ENCODE results near the gene RIN3. TPM values are rescaled to one million over a fixed set of nuclear protein-coding genes. Genes with fewer than 3 reads are reported as not detected.
A peak's percentile ranks its signal among the peaks of the same experiment; 100 is the strongest.
"Not testable (repeated sequence)": the region's sequence is repeated elsewhere in the genome, so short reads cannot be mapped to it uniquely, and the experiment has no call there.

RIN3 gene
- total and polyA plus RNA-seq, 7 donors: 6.0 to 31.8 (median 15.3) TPM

DNA sequence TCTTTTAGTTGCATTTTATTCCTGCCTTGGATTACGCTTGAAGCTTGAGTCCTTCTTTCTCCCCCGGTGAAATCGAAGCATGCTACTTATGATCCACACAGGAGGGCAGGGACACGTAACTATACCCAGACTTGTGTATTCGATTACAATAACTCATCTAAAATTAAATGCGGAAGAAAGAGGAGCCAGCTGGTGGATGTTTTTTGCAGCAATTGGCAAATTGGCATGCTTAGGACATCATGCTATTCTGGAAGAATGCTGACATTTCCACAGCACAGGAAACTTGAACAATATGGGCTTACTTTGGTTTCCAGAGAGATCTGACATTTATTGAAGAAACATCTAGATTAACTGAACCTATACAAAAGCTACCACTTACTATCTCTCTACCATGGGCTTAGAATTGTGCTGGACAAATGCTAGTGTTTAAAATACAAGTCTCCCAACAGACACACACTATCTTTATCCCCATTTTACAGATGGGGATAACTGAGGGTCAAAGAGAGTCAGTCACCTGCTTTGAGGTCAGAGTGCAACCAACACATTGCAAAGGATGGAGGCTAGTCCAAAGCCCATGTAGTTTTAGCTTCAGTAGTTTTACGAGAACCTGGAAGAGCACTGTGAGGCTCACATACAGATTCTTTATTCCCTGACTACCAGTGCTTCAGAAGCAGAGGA is 198.5 kb downstream of the RIN3 start:
- intact Hi-C loops (cut with DNase I): loop anchor here (5.0 kb wide), 1 partner anchor 35 kb away; the partner anchor contains the start of gene LGMN
- no peak overlapping the region for H3K4me3 ChIP-seq
- peaks cover 18 to 73% (median 34%) of the 10 kb centered on the region in 4 donors for H3K36me3 ChIP-seq
- H3K4me1 ChIP-seq: peaks cover 0 to 7% (median under 1%) of the 10 kb centered on the region in 4 donors
- WGBS, 2 donors: 96 to 98% methylated on average over 7 of the region's 7 CpGs
- DNase-seq: no peak
- TF ChIP-seq, protein P1, sequence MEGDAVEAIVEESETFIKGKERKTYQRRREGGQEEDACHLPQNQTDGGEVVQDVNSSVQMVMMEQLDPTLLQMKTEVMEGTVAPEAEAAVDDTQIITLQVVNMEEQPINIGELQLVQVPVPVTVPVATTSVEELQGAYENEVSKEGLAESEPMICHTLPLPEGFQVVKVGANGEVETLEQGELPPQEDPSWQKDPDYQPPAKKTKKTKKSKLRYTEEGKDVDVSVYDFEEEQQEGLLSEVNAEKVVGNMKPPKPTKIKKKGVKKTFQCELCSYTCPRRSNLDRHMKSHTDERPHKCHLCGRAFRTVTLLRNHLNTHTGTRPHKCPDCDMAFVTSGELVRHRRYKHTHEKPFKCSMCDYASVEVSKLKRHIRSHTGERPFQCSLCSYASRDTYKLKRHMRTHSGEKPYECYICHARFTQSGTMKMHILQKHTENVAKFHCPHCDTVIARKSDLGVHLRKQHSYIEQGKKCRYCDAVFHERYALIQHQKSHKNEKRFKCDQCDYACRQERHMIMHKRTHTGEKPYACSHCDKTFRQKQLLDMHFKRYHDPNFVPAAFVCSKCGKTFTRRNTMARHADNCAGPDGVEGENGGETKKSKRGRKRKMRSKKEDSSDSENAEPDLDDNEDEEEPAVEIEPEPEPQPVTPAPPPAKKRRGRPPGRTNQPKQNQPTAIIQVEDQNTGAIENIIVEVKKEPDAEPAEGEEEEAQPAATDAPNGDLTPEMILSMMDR (IDR thresholded peaks at IDR 0.05): no peak
- TF ChIP-seq EP300 (IDR thresholded peaks at IDR 0.05) (no peak), POLR2AphosphoS5 (IDR thresholded peaks at IDR 0.05) (no peak), POLR2A (IDR thresholded peaks at IDR 0.05) (no peak)
- H3K9me3 ChIP-seq: no peaks in the 10 kb centered on the region
- H3K27me3 ChIP-seq: no peaks in the 10 kb centered on the region
- H3K27ac ChIP-seq: no peak overlapping the region

GRCh38 chr14:92712654-92713051 is 199.1 kb downstream of the RIN3 start:
- DNase-seq: no peak
- no peak overlapping the region for H3K27ac ChIP-seq
- peaks cover 0 to 12% (median 6%) of the 10 kb centered on the region in 4 donors for H3K4me1 ChIP-seq
- no peak for TF ChIP-seq POLR2AphosphoS5 (IDR thresholded peaks at IDR 0.05)
- no peak for TF ChIP-seq EP300 (IDR thresholded peaks at IDR 0.05)
- no peak for TF ChIP-seq POLR2A (IDR thresholded peaks at IDR 0.05)
- TF ChIP-seq, protein P1 (IDR thresholded peaks at IDR 0.05): no peak
- WGBS, 2 donors: 94 to 96% methylated on average over 8 of the region's 8 CpGs
- no peak overlapping the region for H3K4me3 ChIP-seq
- H3K36me3 ChIP-seq: peaks cover 18 to 68% (median 34%) of the 10 kb centered on the region in 4 donors
- no peaks in the 10 kb centered on the region for H3K9me3 ChIP-seq
- intact Hi-C loops (cut with DNase I): loop anchor here (5.0 kb wide), 1 partner anchor 35 kb away; the partner anchor contains the start of gene LGMN
- H3K27me3 ChIP-seq: no peaks in the 10 kb centered on the region

GRCh38 chr14:92714739-92715307 is 201.2 kb downstream of the RIN3 start:
- not testable (repeated sequence) for H3K9me3 ChIP-seq, H3K4me3 ChIP-seq, H3K27me3 ChIP-seq
- intact Hi-C loops (cut with DNase I): loop anchor here (1.0 to 5.0 kb wide), 2 partner anchors 32 to 68 kb away; partner anchors contain the start of gene LGMN
- H3K27ac ChIP-seq: peak overlapping the region in 1 of 4 donors; percentile 6
- TF ChIP-seq POLR2AphosphoS5 (IDR thresholded peaks at IDR 0.05): peak in 1 of 4 donors; percentile 16
- TF ChIP-seq, protein P1 (IDR thresholded peaks at IDR 0.05): peak; percentile 67 to 85 (median 68)
- H3K4me1 ChIP-seq: peaks cover 0 to 31% (median 25%) of the 10 kb centered on the region in 4 donors
- DNase-seq: peak; percentile 89
- WGBS, 2 donors: 69 to 78% methylated on average over 7 of the region's 7 CpGs
- peaks cover 18 to 54% (median 25%) of the 10 kb centered on the region in 4 donors for H3K36me3 ChIP-seq

DNA sequence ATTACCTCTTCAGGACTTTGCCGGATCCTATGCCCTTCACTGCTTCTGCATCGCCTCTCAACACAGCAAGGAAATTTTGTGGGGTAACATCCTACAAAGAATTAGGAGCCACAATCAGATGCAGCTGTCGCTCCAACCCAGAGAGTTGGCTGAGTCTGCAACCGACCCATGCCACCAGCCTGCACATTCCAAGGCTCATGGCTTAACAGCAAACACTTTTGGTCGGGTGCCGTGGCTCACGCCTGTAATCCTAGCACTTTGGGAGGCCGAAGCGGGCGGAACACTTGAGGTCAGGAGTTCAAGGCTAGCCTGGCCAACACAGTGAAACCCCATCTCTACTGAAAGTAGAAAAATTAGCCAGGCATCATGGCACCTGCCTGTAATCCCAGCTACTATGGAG is 202.6 kb downstream of the RIN3 start:
- intact Hi-C loops (cut with DNase I): no loop called here
- no peaks in the 10 kb centered on the region for H3K27me3 ChIP-seq
- H3K36me3 ChIP-seq: peaks cover 6 to 40% (median 12%) of the 10 kb centered on the region in 4 donors
- TF ChIP-seq POLR2A (IDR thresholded peaks at IDR 0.05) (no peak), POLR2AphosphoS5 (IDR thresholded peaks at IDR 0.05) (no peak), EP300 (IDR thresholded peaks at IDR 0.05) (no peak)
- TF ChIP-seq, protein P1 (IDR thresholded peaks at IDR 0.05): no peak
- H3K4me3 ChIP-seq: no peak overlapping the region
- no peak for DNase-seq
- no peak overlapping the region for H3K27ac ChIP-seq
- H3K9me3 ChIP-seq: no peaks in the 10 kb centered on the region
- 91 to 94% methylated on average over 10 of the region's 10 CpGs for WGBS, 2 donors
- peaks cover 0 to 44% (median 37%) of the 10 kb centered on the region in 4 donors for H3K4me1 ChIP-seq
